Measurements from ENCODE around the gene RNF215. TPM values are rescaled to one million over a fixed set of nuclear protein-coding genes. Genes with fewer than 3 reads are reported as not detected.

The RNF215 gene
- total and polyA plus RNA-seq, 10 of the 15 experiments (the other 5 are each of a cell fraction or from before 2014, with no cell fraction given) = 0.31 to 7.6 (median 3.0) TPM; not detected in 1

GRCh38 chr22:30435674-30436126 is 48.5 kb upstream of the RNF215 start:
- WGBS (ENCODE audit: insufficient coverage, insufficient replicate concordance, low lambda C conversion rate, missing lambda C conversion rate) = 0% methylated on average over 6 of the region's 6 CpGs
- ChIA-PET SMC1A (ENCODE audit: uncharacterized antibody, unreplicated experiment) (interaction anchor here (0.9 to 1.3 kb wide), 2 partner anchors 8 to 14 kb away, joined by 3 to 4 read pairs; no protein-coding TSS in a partner anchor), POLR2A (no interaction called here), CTCF (interaction anchor here (1.1 to 1.5 kb wide), 2 partner anchors 9 to 43 kb away, joined by 3 to 10 read pairs; no protein-coding TSS in a partner anchor), RAD21 (ENCODE audit: unreplicated experiment) (interaction anchor here (0.9 kb wide), 1 partner anchor 320 kb away, joined by 3 read pairs; no protein-coding TSS in a partner anchor)
- Histone ChIP-seq H3K4me3 (0 out of 2 replicates have a peak overlapping the region, but pooled peaks have one; percentile 7), H3K27me3 (replicated peaks in 1 of 2; ENCODE audit: control insufficient read depth in 2 of 2, insufficient read depth in 2 of 2, low read length in 1 of 2) (no peaks in the 10 kb centered on the region), H2AFZ (ENCODE audit: control insufficient read depth, low read depth, low read length) (peak overlapping the region; percentile 73), H4K20me1 (ENCODE audit: control insufficient read depth, insufficient read depth) (no peaks in the 10 kb centered on the region), H3K9ac (ENCODE audit: control insufficient read depth, insufficient read depth, low read length) (peak overlapping the region; percentile 8; the same call in 1 of the 2 replicates), H3K4me1 (ENCODE audit: control insufficient read depth, insufficient read depth, low read length) (peaks cover 8% of the 10 kb centered on the region), H3K36me3 (ENCODE audit: control insufficient read depth in 2 of 2, insufficient read depth in 2 of 2, low read length in 1 of 2) (no peaks in the 10 kb centered on the region), H3K79me2 (ENCODE audit: control insufficient read depth, insufficient read depth, low read length) (no peaks in the 10 kb centered on the region), H3K9me3 (replicated peaks; ENCODE audit: control insufficient read depth, insufficient read depth, low read length) (peaks cover 8% of the 10 kb centered on the region; the same call in 2 of the 3 replicates), H3K27ac (ENCODE audit: control insufficient read depth, insufficient read depth) (0 out of 2 replicates have a peak overlapping the region, but pooled peaks have one; percentile 37), H3K4me2 (ENCODE audit: control insufficient read depth, insufficient read depth) (peak overlapping the region; percentile 59)
- intact Hi-C loops (cut with micrococcal nuclease; ENCODE audit: unreplicated experiment) = no loop called here
- in situ Hi-C loops (cut with MboI) = no loop called here
- ATAC-seq = peak; percentile 52
- DNase-seq (ENCODE audit: low read depth, low spot score) = no peak
- no TSS peak for BruUV-seq (replicated peaks)
- peak; percentile 94 for FAIRE-seq
- TF ChIP-seq NFXL1 (IDR thresholded peaks at IDR 0.05; ENCODE audit: borderline replicate concordance) (no peak), GABPA (IDR thresholded peaks at IDR 0.05; ENCODE audit: low read depth) (peak; percentile 93), SMC3 (IDR thresholded peaks at IDR 0.05; ENCODE audit: borderline replicate concordance, low read length) (no peak), WRNIP1 (IDR thresholded peaks at IDR 0.05; ENCODE audit: borderline replicate concordance, low read depth, low read length) (no peak), CREB1 (IDR thresholded peaks at IDR 0.05; ENCODE audit: low read depth) (peak; percentile 93), IRF4 (IDR thresholded peaks at IDR 0.05; ENCODE audit: low read depth, low read length) (no peak), POLR2A (IDR thresholded peaks at IDR 0.05; ENCODE audit: low read depth, low read length) (peak; percentile 30), IRF5 (IDR thresholded peaks at IDR 0.05; ENCODE audit: borderline replicate concordance) (no peak), CTCF (IDR thresholded peaks at IDR 0.05 in 2 of 3, conservative IDR thresholded peaks at IDR 0.05 in 1 of 3; ENCODE audit: control insufficient read depth in 2 of 3, extremely low read depth in 1 of 3, insufficient read depth in 1 of 3, low read depth in 3 of 3, low read length in 3 of 3) (peak in 2 of 3 experiments; percentile 17 to 32; a peak in 3 of 6 replicates), KDM1A (IDR thresholded peaks at IDR 0.05; ENCODE audit: borderline replicate concordance) (no peak), LARP7 (IDR thresholded peaks at IDR 0.05) (no peak), ATF3 (IDR thresholded peaks at IDR 0.05; ENCODE audit: borderline replicate concordance, extremely low read depth, low read depth, low read length) (no peak), BACH1 (IDR thresholded peaks at IDR 0.05; ENCODE audit: borderline replicate concordance) (no peak), BCL3 (IDR thresholded peaks at IDR 0.05; ENCODE audit: borderline replicate concordance, insufficient read depth, low read depth, low read length, poor library complexity, severe bottlenecking) (no peak), CREM (IDR thresholded peaks at IDR 0.05; ENCODE audit: low read depth) (peak; percentile 86), SKIL (IDR thresholded peaks at IDR 0.05; ENCODE audit: low read depth, poor library complexity, severe bottlenecking) (no peak), HCFC1 (IDR thresholded peaks at IDR 0.05; ENCODE audit: low read length) (no peak), ATF7 (IDR thresholded peaks at IDR 0.05; ENCODE audit: low read depth) (0 out of 2 replicates have a peak, but pooled peaks have one; percentile 39)

Data from GM12878 (cell line).